Smooth muscle cell (in vitro differentiated cells): ENCODE measurements around the gene SMAD7. TPM values are rescaled to one million over a fixed set of nuclear protein-coding genes. Genes with fewer than 3 reads are reported as not detected.

ENCODE experiments used
- DNase-seq: peaks from one replicate; lab custom pipeline; 2025; ENCODE audit not compliant: unreplicated experiment; lab: John Stamatoyannopoulos, UW
- H2AFZ ChIP-seq: fragments of 200-600 bp; sonication (generic); 2 replicates; pipeline ENCODE4 v1.6.0; 2016; ENCODE audit warnings: antibody characterized with exemption, low read depth, mild to moderate bottlenecking
- H3F3A ChIP-seq: fragments of 200-600 bp; sonication (generic); 2 replicates; pipeline ENCODE4 v1.6.0; 2017; ENCODE audit warnings: antibody characterized with exemption, low read depth
- H3K27ac ChIP-seq: fragments of 200-600 bp; sonication (generic); 2 replicates; pipeline ENCODE4 v1.5.1; 2016; ENCODE audit warnings: low read depth, mild to moderate bottlenecking
- H3K27me3 ChIP-seq: fragments of 200-600 bp; sonication (generic); 2 replicates; pipeline ENCODE4 v1.6.1; 2016; ENCODE audit warnings: low read depth, mild to moderate bottlenecking
- H3K36me3 ChIP-seq: fragments of 200-600 bp; sonication (generic); 2 replicates; pipeline ENCODE4 v1.5.1; 2016; ENCODE audit warnings: low read depth
- H3K4me1 ChIP-seq: fragments of 200-600 bp; sonication (generic); 2 replicates; pipeline ENCODE4 v1.5.1; 2016; ENCODE audit warnings: low read depth
- H3K4me2 ChIP-seq: fragments of 200-600 bp; sonication (generic); 2 replicates; pipeline ENCODE4 v1.6.0; 2016; ENCODE audit warnings: mild to moderate bottlenecking
- H3K4me3 ChIP-seq: fragments of 200-600 bp; sonication (generic); 2 replicates; pipeline ENCODE4 v1.5.1; 2016; ENCODE audit warnings: mild to moderate bottlenecking
- H3K79me2 ChIP-seq: fragments of 200-600 bp; sonication (generic); 2 replicates; pipeline ENCODE4 v1.6.0; 2016; ENCODE audit warnings: low read depth, mild to moderate bottlenecking
- H3K9ac ChIP-seq: fragments of 200-600 bp; sonication (generic); 2 replicates; pipeline ENCODE4 v1.6.0; 2016; ENCODE audit warnings: low read depth
- H3K9me3 ChIP-seq: fragments of 200-600 bp; sonication (generic); replicated peaks from 2 replicates; pipeline ENCODE4 v1.5.1; 2016; ENCODE audit warnings: low read depth
- H4K20me1 ChIP-seq: fragments of 200-600 bp; sonication (generic); 2 replicates; pipeline ENCODE4 v1.6.0; 2016; ENCODE audit warnings: low read depth
- CTCF ChIP-seq: fragments of 200-600 bp; sonication (generic); IDR thresholded peaks from 2 replicates; pipeline ENCODE4 v1.5.1; 2017; ENCODE audit warnings: borderline replicate concordance, mild to moderate bottlenecking, antibody characterized with exemption; ENCODE audit not compliant: insufficient read depth, poor library complexity, severe bottlenecking
- WGBS: methylation state at CpG from one replicate; pipeline ENCODE4 v1.1.7; 2016; ENCODE audit warnings: low lambda C conversion rate; 5-methylcytosine and 5-hydroxymethylcytosine counted together
- polyA plus RNA-seq: library from polyadenylated mRNA; unstranded; fragments of >200 nt; fragmentation: Nextera tagmentation; extraction: Ambion mirVana; gene quantifications from 2 replicates; pipeline ENCODE4 v1.2.1, GENCODE V29; 2016
- total RNA-seq: library from RNA; depleted of rRNA; stranded (reverse); fragments of >200 nt; gene quantifications from 2 replicates; pipeline ENCODE4 v1.2.3, GENCODE V29; 2014

SMAD7 gene
- total and polyA plus RNA-seq, 2 experiments from 2014 or later, result 114 to 134 TPM

- peaks cover 79% of the 10 kb centered on the region for H3K79me2 ChIP-seq
- peaks cover 67% of the 10 kb centered on the region for H4K20me1 ChIP-seq
Observed at GRCh38 chr18:48949606-48950535, 894 bp downstream of the SMAD7 start.

GRCh38 chr18:48949050-48949605 is 1.6 kb downstream of the SMAD7 start:
- WGBS, result under 1% methylated on average over 27 of the region's 27 CpGs

More at GRCh38 chr18:48949606-48950535, 894 bp downstream of the SMAD7 start:
- Histone ChIP-seq H3K36me3 (no peaks in the 10 kb centered on the region), H3K4me2 (peak overlapping the region; percentile 91), H3K27ac (peak overlapping the region; percentile 100), H2AFZ (no peak overlapping the region), H3F3A (peaks cover 34% of the 10 kb centered on the region), H3K9me3 (no peaks in the 10 kb centered on the region), H3K4me1 (peaks cover 22% of the 10 kb centered on the region), H3K4me3 (peak overlapping the region; percentile 97), H3K9ac (peak overlapping the region; percentile 100), H3K27me3 (no peaks in the 10 kb centered on the region)
- TF ChIP-seq CTCF, result peak; percentile 5
- WGBS, result under 1% methylated on average over 63 of the region's 79 CpGs
- no peak for DNase-seq

GRCh38 chr18:48948112-48949049 is 2.4 kb downstream of the SMAD7 start:
- DNase-seq, result no peak
- peak overlapping the region; percentile 100 for H3K9ac ChIP-seq
- H3K9me3 ChIP-seq, result no peaks in the 10 kb centered on the region
- H3K4me2 ChIP-seq, result peak overlapping the region; percentile 91
- H3K36me3 ChIP-seq, result no peaks in the 10 kb centered on the region
- H2AFZ ChIP-seq, result no peak overlapping the region
- no peak for TF ChIP-seq CTCF
- H3K79me2 ChIP-seq, result peaks cover 84% of the 10 kb centered on the region
- peaks cover 41% of the 10 kb centered on the region for H3F3A ChIP-seq
- WGBS, result under 1% methylated on average over 48 of the region's 52 CpGs
- H3K27ac ChIP-seq, result peak overlapping the region; percentile 100
- H4K20me1 ChIP-seq, result peaks cover 82% of the 10 kb centered on the region
- H3K4me3 ChIP-seq, result peak overlapping the region; percentile 97
- no peaks in the 10 kb centered on the region for H3K27me3 ChIP-seq
- H3K4me1 ChIP-seq, result peaks cover 27% of the 10 kb centered on the region

More at GRCh38 chr18:48949050-48949605, 1.6 kb downstream of the SMAD7 start:
- Histone ChIP-seq H3K4me2 (peak overlapping the region; percentile 91), H3F3A (peaks cover 37% of the 10 kb centered on the region), H3K36me3 (no peaks in the 10 kb centered on the region), H3K4me1 (peaks cover 21% of the 10 kb centered on the region), H3K9me3 (no peaks in the 10 kb centered on the region), H4K20me1 (peaks cover 75% of the 10 kb centered on the region), H3K4me3 (peak overlapping the region; percentile 97), H3K27me3 (no peaks in the 10 kb centered on the region), H2AFZ (no peak overlapping the region), H3K79me2 (peaks cover 84% of the 10 kb centered on the region), H3K9ac (peak overlapping the region; percentile 100), H3K27ac (peak overlapping the region; percentile 100)
- peak; percentile 2 for TF ChIP-seq CTCF
- DNase-seq, result no peak
